Measurements from ENCODE around the gene TRDMT1.

DNA sequence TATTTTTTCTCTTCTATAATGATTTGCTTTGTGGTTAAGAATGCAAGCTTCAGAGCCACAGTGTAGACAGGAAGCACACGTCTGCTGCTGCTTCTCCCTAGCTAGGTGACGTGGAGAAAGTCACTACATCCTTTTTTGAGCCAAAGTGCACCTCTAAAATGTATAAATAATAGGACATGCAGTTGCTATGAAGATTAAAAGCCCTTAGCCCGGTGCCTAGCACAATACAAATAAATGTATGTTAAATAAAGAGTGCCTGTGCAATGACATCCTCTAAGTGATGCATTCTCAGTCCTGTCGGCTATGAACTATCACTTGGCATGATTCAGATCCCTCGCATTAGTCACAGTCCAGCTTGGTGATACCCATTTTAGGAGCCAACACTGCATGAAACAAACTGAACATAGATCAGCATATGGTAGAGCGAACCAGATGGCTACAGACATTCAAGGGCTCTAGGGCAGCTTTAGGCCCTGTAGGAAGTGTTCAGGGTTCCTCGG, 4.8 kb upstream of the TRDMT1 start:
- TF ChIP-seq, protein P1, sequence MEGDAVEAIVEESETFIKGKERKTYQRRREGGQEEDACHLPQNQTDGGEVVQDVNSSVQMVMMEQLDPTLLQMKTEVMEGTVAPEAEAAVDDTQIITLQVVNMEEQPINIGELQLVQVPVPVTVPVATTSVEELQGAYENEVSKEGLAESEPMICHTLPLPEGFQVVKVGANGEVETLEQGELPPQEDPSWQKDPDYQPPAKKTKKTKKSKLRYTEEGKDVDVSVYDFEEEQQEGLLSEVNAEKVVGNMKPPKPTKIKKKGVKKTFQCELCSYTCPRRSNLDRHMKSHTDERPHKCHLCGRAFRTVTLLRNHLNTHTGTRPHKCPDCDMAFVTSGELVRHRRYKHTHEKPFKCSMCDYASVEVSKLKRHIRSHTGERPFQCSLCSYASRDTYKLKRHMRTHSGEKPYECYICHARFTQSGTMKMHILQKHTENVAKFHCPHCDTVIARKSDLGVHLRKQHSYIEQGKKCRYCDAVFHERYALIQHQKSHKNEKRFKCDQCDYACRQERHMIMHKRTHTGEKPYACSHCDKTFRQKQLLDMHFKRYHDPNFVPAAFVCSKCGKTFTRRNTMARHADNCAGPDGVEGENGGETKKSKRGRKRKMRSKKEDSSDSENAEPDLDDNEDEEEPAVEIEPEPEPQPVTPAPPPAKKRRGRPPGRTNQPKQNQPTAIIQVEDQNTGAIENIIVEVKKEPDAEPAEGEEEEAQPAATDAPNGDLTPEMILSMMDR (IDR thresholded peaks at IDR 0.05), result no peak
- no peak for TF ChIP-seq POLR2A (IDR thresholded peaks at IDR 0.05)
